ENCODE measurements around the gene ULK2. TPM values are rescaled to one million over a fixed set of nuclear protein-coding genes. Genes with fewer than 3 reads are reported as not detected.
A peak's percentile ranks its signal among the peaks of the same experiment; 100 is the strongest.

Gene ULK2
- total RNA-seq, 1 donor from 2014 or later = 20.6 TPM

DNA sequence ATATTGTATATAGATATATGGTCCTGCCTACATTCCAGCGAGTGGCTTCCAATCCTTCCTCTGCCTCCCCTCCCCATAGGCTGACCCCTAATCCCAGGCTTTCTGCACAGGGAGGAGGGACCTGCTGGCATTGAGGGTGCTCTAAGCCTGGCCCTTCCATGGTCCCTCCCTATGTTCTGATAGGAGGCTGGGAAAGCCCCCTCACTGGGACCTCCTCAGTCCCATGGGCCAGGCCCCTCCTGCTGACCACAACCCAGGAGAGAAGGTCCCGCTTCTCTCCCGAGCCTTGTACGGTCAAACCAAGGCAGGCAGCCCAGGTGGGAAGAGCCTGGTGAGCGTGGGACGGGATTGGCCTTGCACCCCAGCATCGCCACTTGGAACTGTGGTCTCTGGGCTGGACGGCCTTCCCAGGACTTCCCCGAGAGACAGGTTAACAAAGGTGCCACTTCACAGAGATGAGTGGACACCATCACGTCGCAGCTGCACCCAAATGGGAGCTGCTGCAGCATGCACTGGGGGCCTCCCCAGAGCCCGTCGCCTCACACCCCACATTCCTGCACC lies 120.5 kb downstream of the ULK2 start:
- no peaks in the 10 kb centered on the region for H3K79me2 ChIP-seq (ENCODE audit: low read depth)
- H3K4me3 ChIP-seq = no peak overlapping the region
- H3K27me3 ChIP-seq = peaks cover 5% of the 10 kb centered on the region
- H3K4me2 ChIP-seq = no peak overlapping the region
- no peaks in the 10 kb centered on the region for H3K9me3 ChIP-seq (ENCODE audit: low read depth)
- no peak overlapping the region for H3K27ac ChIP-seq
- Mint-ChIP-seq H3K36me3 (no peaks in the 10 kb centered on the region), H3K4me1 (peaks cover 9% of the 10 kb centered on the region), H3K27me3 (ENCODE audit: insufficient read depth, low read depth) (peaks cover 17% of the 10 kb centered on the region), H3K9me3 (peaks cover 3% of the 10 kb centered on the region), H3K27ac (no peak overlapping the region), H3K4me3 (no peak overlapping the region)
- TF ChIP-seq EZH2 (IDR thresholded peaks at IDR 0.05) (no peak), EZH2phosphoT487 (IDR thresholded peaks at IDR 0.05) (no peak)
- TF ChIP-seq, protein P1, sequence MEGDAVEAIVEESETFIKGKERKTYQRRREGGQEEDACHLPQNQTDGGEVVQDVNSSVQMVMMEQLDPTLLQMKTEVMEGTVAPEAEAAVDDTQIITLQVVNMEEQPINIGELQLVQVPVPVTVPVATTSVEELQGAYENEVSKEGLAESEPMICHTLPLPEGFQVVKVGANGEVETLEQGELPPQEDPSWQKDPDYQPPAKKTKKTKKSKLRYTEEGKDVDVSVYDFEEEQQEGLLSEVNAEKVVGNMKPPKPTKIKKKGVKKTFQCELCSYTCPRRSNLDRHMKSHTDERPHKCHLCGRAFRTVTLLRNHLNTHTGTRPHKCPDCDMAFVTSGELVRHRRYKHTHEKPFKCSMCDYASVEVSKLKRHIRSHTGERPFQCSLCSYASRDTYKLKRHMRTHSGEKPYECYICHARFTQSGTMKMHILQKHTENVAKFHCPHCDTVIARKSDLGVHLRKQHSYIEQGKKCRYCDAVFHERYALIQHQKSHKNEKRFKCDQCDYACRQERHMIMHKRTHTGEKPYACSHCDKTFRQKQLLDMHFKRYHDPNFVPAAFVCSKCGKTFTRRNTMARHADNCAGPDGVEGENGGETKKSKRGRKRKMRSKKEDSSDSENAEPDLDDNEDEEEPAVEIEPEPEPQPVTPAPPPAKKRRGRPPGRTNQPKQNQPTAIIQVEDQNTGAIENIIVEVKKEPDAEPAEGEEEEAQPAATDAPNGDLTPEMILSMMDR (IDR thresholded peaks at IDR 0.05) = no peak
- H3K4me1 ChIP-seq = peaks cover 11% of the 10 kb centered on the region
- H3K9ac ChIP-seq = no peak overlapping the region
- H4K20me1 ChIP-seq (ENCODE audit: low read depth) = no peaks in the 10 kb centered on the region
- peaks cover 13% of the 10 kb centered on the region for H3F3A ChIP-seq (ENCODE audit: low read depth)
- DNase-seq (ENCODE audit: low spot score) = no peak
- H2AFZ ChIP-seq (replicated peaks) = no peak overlapping the region
- no peaks in the 10 kb centered on the region for H3K36me3 ChIP-seq

DNA sequence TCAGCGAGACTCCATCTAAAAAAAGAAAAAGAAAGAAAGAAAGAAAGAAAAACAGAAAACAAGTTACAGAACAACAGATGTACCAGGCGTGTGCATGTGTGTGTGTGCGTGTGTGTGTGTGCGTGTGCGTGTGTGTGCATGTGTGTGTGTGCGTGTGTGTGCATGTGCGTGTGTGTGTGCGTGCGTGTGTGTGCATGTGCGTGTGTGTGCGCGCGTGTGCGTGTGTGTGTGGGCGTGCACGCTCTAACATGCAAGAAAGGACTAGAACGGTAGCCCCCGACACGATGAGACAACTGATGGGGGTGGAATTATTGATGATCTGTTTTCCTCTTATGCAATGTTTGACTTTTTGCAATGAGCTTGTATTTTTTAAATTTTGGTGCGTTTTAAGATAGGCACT lies 121.2 kb downstream of the ULK2 start:
- no peaks in the 10 kb centered on the region for H3K9me3 ChIP-seq (ENCODE audit: low read depth)
- TF ChIP-seq EZH2 (IDR thresholded peaks at IDR 0.05) (no peak), EZH2phosphoT487 (IDR thresholded peaks at IDR 0.05) (no peak)
- TF ChIP-seq, protein P1 (IDR thresholded peaks at IDR 0.05) = no peak
- H3F3A ChIP-seq (ENCODE audit: low read depth) = peaks cover 13% of the 10 kb centered on the region
- no peaks in the 10 kb centered on the region for H3K36me3 ChIP-seq
- H3K9ac ChIP-seq = no peak overlapping the region
- H4K20me1 ChIP-seq (ENCODE audit: low read depth) = no peaks in the 10 kb centered on the region
- no peak for DNase-seq (ENCODE audit: low spot score)
- Mint-ChIP-seq H3K27me3 (ENCODE audit: insufficient read depth, low read depth) (peaks cover 14% of the 10 kb centered on the region), H3K27ac (no peak overlapping the region), H3K9me3 (peaks cover 3% of the 10 kb centered on the region), H3K36me3 (no peaks in the 10 kb centered on the region), H3K4me1 (peaks cover 9% of the 10 kb centered on the region), H3K4me3 (no peak overlapping the region)
- H2AFZ ChIP-seq (replicated peaks) = no peak overlapping the region
- H3K4me2 ChIP-seq = no peak overlapping the region
- peaks cover 11% of the 10 kb centered on the region for H3K4me1 ChIP-seq
- peaks cover 5% of the 10 kb centered on the region for H3K27me3 ChIP-seq
- H3K27ac ChIP-seq = no peak overlapping the region
- H3K4me3 ChIP-seq = no peak overlapping the region
- no peaks in the 10 kb centered on the region for H3K79me2 ChIP-seq (ENCODE audit: low read depth)

DNA sequence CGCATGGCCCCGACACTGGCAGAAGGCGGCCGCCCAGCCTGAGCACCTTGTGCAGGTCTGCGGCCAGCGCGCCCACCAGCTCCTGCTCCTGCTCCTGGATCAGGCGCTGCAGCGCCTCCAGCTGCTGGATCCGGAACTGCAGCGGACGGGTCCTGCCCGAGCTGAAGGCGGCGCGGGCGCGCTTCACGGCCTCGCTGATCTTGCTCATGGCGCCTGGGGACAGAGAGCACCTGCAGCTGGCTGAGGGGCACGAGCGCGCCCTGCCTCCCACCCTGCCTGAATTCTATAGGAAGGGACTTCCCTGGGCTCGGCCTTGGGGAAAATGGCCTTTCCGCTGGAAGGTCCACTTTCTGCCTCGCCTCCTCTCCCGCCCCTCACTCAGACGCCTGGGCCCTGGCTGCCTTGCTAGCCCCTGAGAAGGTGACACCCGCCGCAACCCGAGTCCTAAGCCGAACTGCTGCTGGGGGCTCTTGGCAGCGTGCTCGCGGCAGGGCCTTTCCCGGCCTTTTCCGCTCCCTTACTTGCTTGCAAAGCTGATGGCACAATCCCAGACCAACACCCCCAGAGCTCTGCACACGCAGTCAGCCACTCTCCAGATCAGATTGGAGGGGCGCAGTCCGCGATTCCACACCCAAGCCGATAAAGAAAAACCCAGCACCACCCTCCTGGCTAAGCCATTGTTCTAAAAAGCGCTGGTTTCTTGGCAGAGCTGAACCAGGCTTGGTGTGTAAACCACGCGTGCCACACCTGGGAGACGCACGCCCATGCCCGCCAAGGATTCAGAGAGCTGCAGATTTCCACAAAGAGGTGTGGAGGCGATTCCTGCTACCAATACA lies 122.6 kb downstream of the ULK2 start:
- Histone ChIP-seq H3K4me1 (peaks cover 11% of the 10 kb centered on the region), H3K4me2 (peak overlapping the region; percentile 73), H3K9ac (no peak overlapping the region), H3F3A (ENCODE audit: low read depth) (peaks cover 13% of the 10 kb centered on the region), H3K27me3 (peaks cover 5% of the 10 kb centered on the region), H3K9me3 (ENCODE audit: low read depth) (no peaks in the 10 kb centered on the region), H2AFZ (replicated peaks) (peak overlapping the region; percentile 99), H3K4me3 (peak overlapping the region; percentile 48), H3K36me3 (no peaks in the 10 kb centered on the region), H4K20me1 (ENCODE audit: low read depth) (no peaks in the 10 kb centered on the region), H3K79me2 (ENCODE audit: low read depth) (no peaks in the 10 kb centered on the region), H3K27ac (no peak overlapping the region)
- Mint-ChIP-seq H3K4me1 (peaks cover 9% of the 10 kb centered on the region), H3K36me3 (no peaks in the 10 kb centered on the region), H3K27me3 (ENCODE audit: insufficient read depth, low read depth) (peaks cover 13% of the 10 kb centered on the region), H3K4me3 (peak overlapping the region; percentile 70), H3K27ac (no peak overlapping the region), H3K9me3 (peaks cover 3% of the 10 kb centered on the region)
- DNase-seq (ENCODE audit: low spot score) = peak; percentile 95
- no peak for TF ChIP-seq EZH2 (IDR thresholded peaks at IDR 0.05)
- TF ChIP-seq, protein P1 (IDR thresholded peaks at IDR 0.05) = peak; percentile 82

Measured in neural progenitor cell (in vitro differentiated cells).